Stimulated activated CD4-positive, alpha-beta T cell treated with anti-CD3 and anti-CD28 coated beads, Interleukin-4, amount 100 ng/mL, for 48 hours (primary cell): ENCODE data around the gene KDM5C.
"Not testable (repeated sequence)": the region's sequence is repeated elsewhere in the genome, so short reads cannot be mapped to it uniquely, and the experiment has no call there.

ENCODE experiments used
- DNase-seq, 2 donors: peaks; one replicate each; pipeline ENCODE4 v3.0.0-alpha.2; 2020; ENCODE audit warnings: low read depth in 2 of 2

KDM5C gene

DNA sequence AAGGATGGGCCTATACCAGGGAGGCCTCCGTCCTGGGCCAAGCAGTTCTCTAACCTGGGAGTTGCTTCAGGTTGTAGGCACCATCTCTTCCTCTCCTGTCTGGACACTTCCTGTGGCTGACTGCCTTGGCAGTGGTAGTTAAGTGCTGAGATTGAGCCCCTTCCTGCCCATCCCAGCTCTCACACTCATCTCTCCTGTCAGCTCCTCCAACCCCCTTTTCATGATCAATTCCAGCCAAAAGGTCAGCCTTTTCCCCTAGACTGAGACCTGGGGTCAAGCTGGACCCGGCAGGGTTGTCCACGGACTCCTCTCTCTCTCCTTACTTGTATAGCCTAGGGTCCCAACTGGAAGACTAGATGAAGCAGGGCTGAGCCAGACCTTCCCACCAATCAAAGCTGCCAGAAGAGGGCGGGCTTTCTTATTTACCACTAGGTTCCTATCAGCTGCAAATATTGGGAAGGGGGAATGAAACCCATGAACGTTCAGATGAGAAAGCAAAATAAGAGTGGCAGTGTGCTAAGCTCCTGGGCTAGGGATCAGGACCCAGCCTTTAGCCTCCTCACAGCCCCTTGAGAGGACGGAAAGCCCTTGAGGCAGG lies 34.5 kb downstream of the KDM5C start:
- no peak for DNase-seq

DNA sequence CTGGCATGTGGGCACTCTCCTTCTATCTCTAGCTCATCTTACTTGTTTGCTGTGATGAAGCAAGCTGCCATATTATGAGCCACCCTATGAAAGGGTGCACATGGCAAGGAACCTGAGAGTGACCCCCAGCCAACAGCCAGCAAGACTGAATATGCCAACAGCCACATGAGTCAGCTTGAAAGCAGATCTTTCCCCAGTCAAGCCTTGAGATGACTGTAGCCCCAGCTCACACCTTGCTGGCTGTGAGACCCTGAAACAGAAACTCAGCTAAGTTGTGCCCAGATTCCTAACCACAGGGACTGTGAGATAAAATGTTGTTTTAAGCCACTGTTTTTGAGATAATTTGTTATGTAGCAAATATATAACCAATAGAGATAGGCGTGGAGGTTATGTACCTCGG lies 36.2 kb downstream of the KDM5C start:
- DNase-seq = peak; percentile 15 to 30

DNA sequence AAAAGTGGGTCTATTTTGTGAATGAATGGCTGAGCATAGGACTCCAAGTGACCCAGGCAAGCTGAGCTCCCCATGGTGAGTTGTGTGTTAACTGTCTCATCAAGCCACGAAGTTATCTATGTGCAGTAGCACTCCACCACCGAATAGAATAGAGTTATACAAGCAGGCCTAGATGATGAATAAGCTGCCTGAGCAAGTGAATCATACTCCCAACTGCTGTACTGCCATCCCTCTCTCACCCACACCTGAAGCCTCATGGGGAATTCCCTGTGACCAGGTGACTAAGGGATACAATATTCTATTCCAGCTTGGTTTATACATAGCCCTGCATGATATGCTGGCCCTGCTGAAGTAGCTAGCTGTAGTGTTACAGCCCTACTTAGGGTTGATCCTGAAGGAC lies 38.7 kb downstream of the KDM5C start:
- DNase-seq = peak in 1 of 2 donors; percentile 21

DNA sequence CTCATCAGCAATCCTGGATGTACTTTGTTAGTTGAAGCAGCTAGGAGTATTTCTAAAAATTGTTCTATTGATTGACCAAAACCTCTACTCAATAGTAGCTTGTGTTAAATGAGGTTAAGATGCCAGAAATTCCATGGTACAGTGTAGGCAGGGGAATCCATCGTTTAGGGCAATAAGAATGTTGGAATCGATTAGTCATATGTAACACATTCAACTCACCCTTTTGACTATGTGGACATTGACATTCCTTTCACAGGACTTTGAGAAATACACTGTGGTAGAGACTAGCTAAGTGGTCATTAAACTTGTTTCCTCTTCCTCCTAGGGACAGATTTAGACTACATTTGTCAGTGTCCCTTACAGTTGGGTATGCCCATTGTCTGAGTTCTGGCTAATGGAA lies 40.2 kb downstream of the KDM5C start:
- no peak for DNase-seq

DNA sequence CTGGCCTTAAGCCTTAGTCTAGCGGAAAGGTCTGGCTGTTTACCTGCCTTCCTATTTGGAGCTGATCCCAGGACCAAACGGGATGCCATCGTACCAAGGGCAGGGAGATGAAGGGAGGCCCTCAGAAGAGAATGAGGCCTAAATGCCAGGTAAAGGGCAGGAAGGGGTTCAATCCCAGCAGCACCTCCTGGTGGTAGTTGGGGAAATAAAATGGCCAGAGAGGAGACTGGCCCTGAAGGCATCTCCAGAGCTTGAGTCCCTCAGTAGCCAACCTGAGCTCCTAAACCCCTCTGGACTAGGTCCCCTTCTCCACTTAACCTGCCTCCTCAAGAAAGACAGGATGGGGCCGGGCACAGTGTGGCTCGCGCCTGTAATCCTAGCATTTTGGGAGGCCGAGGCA lies 53.7 kb downstream of the KDM5C start:
- DNase-seq = no peak

DNA sequence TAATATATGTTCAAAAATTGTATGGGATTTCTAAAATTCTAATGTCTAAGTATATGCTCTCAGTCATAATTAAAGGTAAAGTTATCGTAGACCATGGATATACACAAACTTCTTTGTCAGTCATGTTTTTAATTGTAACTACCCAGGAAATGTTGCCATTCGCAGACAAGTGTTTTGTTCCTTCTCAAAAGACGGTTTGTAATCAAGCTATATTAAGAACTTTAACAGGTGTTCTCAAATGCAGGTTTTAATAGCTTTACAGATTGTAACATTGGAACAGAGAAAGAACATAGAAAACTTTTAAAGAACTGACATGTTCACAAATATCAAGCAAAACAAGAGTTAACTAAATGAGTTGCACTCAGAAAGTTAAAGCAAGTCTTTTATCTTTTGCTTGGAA lies 58.9 kb downstream of the KDM5C start:
- no peak for DNase-seq

DNA sequence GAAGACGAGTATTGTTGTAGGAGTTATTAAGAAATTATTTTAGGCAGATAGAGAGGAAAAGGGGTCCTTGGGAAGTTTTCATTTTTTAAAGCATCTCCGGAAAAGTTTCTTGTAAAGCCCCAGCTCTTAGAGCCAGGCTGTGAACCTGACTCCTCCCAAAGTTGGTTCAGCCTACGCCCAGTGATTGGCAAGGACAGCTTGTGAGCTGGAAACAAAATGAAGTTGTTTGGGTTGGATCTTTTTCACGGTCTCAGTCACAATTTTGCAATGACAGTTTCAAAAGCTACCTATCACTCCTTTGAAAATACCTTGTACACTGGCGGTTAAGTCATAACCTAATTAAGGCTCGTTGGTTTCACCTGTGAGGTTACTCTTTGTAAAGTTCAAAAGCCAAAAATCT lies 60.4 kb downstream of the KDM5C start:
- DNase-seq = not testable (repeated sequence)

DNA sequence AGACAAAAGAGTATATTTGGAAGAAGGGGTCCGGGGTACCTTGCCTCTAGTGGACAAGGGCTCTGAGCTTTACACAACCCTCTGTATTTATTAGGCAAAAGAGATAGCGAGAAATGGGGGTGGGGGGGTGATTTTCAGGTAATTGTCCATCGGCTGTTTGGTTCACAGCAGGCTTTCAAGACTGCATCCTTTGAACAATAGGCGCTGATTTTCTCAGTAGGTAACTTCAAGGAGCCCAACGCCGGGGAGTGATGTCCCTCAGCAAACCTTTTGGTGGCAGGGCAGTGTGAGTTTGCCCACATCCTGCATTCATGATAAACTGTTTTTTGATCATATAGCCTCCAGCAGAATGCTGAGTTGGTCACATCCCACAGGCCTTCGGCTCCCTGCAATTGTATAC lies 61.6 kb downstream of the KDM5C start:
- DNase-seq = no peak

DNA sequence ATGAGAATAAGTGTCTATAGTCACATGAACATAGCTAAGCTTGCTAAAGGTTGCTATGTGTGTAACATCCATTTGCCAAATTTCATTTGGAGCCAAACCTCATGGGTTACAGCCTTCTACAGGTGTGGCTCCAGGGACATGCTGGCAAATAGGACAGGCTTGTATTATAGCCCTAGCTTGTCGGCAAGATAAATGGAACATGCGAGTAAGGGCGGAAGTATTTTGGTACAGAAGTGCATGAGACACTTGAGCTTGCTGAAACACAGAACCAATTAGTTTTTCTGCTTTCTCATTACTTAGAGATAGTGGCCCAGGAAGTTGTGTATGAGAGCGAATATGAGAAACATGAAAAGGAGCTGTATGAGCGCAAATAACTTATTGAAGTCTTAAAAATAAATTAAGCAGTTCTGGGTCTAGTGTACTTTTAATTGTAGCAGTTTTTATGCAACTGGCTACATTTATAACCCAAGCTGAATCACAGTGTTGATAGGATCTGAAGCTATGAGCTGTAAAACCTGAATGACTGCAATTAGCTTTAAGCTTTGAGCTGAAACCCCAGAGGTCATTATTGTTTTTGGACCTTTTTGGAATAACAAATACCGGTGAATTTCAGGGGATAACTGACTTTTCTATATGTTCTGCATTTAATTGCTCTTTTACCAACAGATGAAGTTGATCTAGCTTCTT lies 64.6 kb downstream of the KDM5C start:
- DNase-seq = no peak

DNA sequence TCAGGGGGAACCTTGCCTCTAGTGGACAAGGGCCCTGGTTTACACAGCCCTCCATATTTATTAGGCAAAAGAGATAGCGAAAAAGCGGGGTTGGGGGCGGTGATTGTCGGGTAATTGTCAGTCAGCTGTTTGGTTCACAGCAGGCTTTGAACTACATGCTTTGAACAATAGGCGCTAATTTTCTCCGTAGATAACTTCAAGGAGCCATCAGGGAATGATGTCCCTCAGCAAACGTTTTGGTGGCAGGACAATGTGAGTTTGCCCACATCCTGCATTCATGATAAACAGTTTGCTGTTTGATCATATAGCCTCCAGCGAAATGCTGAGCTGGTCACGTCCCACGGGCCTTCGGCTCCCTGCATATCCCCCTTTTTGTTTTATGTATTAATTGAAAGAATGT lies 65.8 kb downstream of the KDM5C start:
- DNase-seq = no peak

DNA sequence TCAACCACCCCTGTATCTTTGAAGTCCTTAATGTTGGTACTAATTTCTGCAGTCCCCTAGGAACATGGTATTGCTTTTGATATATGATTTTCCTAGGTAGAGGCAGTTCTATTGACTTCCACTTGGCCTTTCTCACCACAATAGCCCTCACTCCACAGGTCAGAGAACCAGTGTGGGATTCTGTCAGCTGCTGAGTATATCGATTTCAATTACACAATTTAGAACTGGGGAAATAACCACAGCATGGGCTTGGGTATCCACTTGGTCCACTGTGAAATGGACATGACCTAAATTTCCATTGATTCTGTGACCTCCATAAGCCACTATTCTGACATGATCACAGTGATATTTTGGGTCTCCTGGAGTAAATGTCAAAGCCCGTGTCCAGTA lies 68.8 kb downstream of the KDM5C start:
- DNase-seq = no peak

DNA sequence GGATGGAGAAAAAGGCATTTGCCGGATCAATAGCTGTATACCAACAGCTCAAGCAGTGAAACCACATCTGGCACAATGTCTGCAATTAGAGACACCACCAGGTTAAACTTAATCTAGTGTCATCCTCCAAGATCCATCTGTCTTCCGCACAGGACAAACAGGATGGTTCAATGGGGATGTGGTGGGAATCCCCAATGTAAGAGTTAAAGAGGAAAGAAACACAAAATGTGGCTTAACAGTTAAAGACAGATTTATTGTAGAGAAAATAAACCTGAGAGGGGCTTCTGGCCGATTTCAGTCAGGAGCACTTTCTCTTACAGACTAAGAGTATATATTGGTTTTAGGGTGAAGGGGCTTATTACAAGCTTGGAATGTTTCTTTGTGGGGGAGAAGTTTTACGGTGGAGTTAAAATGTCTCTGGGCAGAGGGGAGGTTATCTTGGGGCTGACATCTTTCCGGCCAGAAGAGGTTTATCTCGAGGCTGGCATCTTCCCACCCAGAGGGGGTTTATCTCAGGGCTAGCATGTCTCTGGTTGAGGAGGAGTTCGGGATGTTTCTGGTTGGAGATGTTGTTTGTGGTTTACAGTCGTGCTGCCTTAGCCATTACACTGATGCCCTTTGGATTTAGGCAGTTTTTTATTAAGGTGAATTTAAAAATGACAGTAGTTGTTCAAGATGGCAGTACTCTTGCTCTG lies 69.3 kb downstream of the KDM5C start:
- DNase-seq = no peak

DNA sequence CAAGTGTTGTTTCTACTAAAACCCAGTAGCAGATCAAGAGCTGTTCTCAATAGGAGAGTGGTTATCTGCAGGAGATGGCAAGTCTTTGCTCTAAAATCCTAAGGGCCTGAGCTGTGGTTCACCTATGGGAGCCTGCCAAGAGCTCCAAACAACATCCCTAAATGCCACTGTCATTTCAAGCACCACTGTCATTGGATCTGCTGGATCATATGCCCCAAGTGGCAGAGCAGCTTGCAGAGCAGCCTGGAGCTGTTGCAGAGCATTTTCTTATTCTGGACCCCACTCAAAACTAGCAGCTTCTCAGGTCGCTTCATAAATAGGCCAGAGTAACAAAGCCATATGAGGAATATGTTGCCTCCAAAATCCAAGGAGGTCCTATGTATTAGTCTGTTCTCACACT lies 71.4 kb downstream of the KDM5C start:
- no peak for DNase-seq
